ENCODE data around the gene CRTAP.
"Not testable (repeated sequence)": the region's sequence is repeated elsewhere in the genome, so short reads cannot be mapped to it uniquely, and the experiment has no call there.

The CRTAP gene

DNA sequence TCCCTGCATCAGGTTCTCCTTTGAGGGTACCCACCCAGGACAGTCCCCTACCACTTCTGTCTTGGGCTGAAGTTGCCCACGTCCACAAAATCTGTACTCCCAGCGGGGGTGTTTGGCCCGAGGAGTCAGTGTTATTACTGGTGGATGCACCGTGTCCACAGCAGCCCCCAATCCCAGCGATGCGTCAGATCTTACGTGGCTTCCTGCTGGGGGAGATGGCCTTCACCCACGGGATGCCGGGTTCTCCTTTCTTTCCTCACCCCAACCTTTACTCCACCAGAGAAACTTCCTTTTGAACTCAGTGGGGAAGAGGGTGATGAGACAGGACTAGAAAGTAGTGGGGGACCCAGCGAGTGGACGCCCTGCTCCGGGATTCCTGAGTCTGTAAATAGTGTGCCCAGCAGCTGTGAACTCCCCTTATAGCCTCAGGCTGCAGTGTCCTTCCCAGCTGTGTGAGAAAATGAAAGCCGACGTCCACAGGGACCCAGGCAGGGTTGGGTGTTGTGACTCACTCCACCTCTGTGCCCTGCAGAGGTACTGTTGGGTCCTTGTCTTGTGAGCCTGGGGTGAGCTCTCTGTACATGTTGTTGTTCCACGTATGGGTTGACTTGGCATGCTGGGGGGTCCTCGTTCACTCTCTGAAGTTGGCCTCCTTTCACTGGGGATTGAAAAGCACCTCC is 31.5 kb downstream of the CRTAP start:
- no peak for DNase-seq

DNA sequence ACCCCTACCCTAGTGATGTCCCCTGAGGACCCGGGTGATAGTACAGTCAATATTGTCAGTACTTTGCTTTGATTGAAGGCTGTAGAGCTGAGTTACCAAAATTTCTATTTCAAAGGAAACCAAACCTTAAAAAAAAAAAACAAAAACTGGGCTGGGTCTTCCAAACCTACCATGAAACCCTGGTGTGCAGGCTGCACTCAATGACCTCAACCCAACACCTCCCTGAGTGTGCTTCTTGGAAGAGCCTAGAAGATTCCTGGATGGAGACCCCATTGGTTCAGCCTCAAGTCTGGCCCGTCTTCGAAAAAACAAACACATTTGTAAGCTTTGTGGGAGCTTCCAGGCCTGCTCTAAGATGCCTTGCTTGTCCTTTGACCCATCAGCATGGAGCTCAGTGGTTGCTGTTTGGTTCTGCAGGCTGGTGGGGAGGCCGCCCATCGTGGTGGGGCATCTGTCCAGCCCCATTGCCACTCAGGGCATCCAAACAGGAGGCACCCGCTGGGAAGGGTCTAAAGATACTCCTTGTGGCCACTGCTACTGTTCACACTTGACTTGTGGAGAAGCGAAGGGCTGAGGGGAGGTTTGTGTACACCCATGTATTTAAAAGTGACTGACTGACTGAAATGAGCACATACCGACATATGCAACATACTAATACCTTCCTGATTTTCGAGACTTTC is 32.2 kb downstream of the CRTAP start:
- no peak for DNase-seq

DNA sequence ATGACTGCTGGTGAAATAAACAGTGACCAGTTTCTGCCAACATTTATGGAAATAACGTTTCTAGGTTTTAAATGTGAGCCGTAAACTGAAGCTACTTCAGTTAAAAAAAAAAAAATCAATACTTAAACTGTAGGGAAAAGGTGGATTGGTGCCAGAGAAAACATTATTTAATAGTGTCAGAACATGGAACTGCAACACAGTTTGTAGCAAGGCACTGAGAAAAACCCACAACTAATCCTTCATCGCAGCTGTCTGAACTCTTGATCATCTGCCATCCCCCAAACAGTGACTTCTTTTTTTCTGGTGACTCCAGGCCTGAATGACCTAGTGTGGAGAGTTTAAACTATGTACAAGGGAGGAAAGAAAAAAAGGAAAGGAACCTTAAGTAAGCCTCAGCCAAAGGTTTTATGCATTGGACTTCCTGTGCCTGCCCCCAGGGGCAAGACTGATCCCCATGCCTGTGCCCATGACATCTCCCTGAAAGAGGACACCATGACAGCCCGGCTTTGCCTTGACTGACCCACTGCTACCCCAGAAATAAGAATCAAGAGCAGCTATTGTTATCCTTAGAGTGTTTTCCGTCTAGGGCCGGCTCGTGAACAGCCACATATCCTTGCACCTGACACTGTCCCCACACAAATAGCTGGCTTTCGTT is 33.1 kb downstream of the CRTAP start:
- DNase-seq: peak; percentile 60

DNA sequence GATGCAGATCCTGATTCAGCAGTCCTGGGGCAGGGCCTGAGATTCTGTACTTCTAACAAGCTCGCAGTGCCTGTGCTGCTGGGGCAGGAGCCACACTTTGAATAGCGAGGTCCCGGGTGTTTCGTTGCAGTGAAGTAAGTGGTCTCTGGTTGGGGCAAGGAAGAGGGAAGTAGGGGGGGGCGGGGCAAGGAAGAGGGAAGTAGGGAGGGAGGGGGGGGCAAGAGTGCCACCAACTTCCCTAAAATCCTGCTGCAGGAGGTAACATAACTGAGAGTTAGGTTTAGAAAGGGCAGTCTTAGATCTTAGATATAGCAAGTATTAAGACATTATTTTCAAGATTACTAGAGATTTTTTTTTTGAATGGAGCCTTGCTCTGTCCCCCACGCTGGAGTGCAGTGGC is 35.5 kb downstream of the CRTAP start:
- no peak for DNase-seq

DNA sequence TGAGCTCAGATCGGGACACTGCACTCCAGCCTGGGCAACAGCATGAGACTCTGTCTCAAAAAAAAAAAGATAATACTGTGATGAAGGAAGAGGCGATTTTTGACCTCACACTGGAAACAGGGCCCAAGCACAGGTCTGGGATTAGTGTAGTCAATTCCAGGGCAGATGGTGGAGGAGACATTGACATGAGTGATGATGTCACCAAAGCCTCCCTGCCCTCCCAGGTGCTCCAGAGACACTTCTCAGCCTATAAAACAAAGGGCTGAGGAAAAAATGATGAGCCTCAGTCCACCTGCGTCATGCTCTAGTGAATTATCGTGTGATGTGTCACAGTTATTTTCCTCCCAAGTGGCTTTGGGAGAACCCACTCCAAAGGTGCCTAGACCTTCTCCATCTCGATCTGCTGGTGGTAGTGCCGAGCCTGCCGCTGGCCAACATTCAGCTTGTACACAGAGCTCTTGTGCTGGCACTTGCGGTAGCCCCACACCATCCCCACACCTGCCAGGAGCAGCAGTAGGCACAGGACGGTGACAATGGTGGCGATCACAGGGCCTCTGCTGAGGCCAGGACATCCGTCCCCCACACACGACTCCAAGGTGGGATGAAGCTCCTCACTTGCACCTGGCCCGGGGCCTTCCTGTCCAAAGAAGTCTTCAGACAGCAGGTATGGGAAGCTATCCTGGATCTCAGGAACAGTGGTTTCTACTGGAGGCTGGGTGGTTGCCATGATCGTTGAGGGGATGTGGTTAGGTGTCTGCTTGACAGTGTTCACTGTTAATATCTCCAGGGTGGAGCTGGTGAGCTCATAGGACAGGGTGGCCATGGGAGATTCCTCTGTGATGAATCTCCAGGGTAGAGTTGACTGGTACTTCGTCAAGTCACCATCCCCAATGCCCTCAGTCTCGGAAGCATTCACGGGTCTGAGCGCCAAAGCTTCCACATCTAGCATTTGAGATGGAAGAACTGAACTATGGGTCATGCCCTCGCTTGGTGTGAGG is 38.8 kb downstream of the CRTAP start:
- no peak for DNase-seq

DNA sequence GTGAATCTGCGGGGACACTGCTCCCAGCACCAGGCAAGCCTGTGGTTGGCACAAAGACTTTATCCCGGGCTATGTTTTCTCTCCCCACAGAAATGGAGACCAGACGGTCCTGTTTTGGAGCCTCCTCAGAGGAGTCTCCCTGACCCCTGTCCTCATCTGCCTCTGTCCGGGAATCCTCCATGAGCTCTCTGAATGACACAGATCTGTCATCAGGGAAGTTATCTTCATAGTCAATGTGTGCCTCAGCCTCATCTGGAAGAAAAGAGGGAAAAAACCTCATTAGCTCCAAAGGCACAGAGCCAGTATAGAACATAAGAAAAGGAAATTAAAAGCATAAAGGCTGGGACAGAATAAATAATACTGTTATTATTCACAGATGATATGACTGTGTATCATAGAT is 40.0 kb downstream of the CRTAP start:
- no peak for DNase-seq

DNA sequence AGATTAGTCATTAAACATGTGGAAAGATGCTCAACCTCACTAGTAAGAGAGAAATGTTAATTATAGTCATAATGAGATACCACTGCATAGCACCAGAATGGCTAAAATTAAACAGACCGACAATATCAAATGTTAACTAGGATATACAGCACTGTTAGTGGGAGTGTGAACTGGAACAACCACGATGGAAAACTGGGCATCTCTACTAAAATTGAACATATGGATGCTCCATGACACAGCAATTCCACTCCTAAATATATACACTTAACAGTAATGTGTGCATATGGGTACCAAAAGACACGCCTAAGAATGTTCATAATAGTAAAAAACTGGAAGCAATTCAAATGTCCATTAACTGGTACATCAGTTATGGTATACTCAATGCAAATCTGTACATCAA is 41.5 kb downstream of the CRTAP start:
- DNase-seq: no peak

DNA sequence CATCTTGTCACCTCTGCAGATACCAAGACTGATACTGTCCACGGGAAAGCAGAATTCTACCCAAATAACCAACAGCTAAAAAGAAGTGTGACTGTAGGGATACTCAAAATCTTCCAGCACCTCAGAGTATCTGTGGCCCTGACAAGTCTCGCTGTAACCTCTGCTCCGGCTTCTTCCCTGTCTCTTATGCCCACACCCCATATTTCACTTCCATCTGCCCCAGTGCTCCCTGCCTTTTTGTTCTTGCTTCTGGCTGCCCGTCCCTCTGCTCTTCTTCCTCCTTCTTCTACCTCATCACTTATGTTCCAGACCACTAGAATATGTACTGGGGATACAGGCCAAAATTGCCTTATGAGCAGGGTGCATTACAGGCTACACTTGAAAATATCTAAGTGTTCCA is 45.4 kb downstream of the CRTAP start:
- DNase-seq: no peak

DNA sequence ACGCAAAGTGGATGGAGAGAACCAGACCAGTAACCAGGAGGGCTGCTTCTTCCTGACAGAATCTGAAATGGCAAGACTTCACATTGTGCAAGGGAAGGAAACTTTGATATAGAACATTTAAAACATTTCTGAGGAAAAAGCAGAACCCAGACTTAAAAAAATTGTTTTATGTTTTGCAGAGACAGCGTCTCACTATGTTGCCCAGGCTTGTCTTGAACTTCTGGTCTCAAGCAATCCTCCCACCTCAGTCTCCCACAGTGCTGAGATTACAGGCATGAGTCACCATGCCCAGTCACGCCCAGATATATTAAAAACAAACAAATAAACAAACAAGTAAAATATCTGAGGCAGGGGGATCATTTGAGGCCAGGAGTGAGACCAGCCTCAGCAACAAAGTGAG is 46.2 kb downstream of the CRTAP start:
- DNase-seq: no peak

DNA sequence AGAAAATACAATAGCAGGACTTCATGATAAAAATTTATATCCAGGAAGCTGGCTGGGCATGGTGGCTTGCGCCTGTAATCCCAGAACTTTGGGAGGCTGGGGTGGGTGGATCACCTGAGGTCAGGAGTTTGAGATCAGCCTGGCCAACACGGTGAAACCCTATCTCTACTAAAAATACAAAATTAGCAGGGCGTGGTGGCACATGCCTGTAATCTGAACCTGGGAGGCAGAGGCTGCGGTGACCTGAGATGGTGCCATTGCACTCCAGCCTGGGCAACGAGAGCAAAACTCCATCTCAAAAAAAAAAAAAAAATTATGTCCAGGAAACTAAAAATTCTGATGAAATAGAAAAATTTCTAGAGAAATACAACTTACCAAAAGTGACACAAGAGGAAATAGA is 48.8 kb downstream of the CRTAP start:
- not testable (repeated sequence) for DNase-seq

DNA sequence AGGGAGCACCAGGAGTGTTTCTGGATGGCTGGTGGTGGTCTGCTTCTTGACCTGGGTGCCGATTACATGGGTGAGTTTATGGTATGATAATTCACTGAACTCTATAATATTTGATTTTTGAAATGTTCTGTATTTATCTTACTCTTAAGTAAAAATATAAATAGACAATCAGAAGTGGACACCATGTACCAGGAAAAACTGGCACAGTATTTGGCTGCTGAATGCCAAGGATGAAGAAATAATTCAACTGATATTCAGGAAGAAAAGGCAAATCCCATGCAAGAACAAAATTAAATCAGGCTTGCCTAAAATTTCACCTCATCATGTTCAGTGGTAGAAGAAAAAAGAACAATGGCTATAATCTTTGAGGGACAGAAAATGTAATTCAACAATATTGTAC is 51.6 kb downstream of the CRTAP start:
- DNase-seq: no peak

DNA sequence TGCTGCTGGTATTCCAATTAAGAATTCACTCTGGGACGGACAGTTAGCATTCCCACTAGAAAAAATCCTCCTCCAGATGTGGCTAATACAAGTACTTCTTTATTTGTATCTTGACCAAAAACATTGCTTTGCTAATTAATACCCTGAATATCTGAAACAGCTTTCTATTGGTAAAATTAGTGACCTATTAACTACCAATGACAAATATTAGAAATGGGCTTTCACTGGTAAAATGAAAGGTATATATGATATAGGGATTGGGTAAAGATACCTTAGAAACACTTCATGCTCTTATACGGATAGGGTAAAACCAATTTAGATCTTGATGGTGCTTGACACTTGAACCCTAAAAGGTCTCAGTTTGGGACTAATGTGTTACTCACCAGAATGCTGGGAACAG is 52.3 kb downstream of the CRTAP start:
- no peak for DNase-seq

DNA sequence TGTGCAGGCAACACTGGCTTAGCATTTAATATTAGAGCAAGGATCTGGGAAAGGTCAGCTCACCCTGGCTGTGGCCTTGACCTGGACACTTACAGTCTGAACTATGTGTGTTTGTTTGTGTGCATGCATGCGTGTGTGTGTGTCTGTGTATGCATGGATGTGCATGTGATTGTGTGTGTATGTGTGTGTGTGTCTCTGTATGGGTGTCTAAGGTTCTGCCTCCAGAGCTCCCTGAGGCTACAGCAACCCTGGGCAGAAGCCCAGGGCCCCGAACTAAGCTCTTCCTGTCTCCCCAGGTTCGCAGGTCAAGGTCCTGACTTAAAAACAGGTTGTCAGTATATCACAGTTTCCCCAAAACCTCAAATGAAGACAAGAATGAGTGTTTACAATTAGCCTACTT is 53.5 kb downstream of the CRTAP start:
- DNase-seq: no peak

DNA sequence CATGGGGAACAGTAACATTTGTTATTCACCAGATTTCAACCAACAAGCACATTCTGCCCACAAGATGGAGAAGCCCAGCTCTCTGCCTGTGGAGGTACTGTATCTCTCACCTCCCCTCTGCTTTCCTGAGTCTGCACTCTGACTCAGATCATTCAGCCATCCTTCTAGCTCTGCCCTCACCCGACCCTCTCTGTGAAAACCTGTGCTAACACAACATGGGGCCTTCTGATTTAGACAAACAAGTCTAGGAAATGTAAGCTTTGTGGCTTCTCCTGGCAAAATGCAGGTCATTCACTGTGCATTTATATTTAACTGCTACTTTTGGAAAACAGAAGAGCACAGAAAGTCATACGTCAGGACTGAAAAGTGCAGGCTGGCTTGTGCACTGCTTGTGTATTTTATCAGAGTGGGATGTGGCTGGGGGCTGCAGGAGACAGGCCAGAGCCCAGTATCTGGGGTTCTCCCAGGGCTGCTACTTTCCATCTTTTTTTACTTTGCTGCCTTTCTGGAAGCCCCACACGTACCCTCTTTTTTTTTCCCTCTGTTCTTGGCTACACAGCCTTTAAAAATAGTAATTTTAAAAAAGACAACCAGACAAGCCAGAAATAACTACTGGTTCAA is 54.0 kb downstream of the CRTAP start:
- DNase-seq: no peak

DNA sequence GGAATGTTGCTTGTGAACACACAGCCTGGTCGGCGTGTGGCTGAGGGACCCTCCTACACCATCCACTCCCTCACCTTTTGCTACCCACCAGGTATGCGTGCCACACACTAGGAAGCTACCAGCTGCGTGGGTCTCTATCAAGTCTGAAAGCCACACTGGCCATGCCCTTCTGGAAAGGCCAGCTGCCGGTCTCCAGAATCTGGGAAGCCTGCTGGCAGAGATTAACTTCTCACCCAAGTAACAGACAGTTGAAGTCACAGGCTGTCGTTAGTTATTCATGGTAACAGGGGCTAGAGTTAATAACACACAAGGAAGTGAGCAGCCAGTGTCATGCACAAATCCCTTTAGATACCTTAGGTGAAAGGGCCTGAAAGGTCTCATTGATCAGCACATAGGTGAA is 56.7 kb downstream of the CRTAP start:
- no peak for DNase-seq

DNA sequence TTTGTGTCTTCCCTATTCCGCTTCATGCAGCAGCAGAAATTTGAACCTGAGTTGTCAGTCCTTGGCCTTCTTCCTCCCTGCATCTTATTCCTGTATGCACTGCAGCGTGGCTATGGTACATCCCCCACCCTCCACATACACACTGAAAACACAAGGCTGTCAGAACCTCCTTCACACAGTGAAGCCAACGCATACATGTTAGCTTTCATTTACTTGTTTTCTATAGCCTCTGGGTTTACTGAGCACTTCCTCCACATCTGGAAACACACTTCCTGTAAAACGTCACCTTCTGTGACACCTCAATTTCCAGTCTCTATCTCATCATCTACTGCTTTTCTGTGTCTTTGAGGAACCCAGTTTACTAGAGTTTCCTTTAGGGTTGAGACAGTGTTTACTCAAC is 57.8 kb downstream of the CRTAP start:
- no peak for DNase-seq

DNA sequence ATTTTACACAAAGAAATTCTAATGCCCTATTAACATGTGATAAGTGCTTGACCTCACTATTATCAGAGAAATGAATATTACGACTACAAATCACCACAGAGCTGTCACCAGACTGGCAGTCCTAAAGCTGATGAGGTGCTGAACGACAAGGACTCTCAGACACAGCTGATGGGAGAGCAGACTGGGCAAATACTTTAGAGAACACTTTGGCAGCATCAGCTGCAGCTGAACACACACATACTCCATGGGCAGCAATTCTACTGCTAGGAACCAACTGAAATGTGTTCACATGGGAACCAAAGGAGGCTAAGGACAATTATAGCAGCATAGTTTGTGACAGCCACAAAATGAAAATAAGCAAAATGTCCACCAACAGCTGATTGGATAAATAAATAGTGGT is 59.3 kb downstream of the CRTAP start:
- no peak for DNase-seq

DNA sequence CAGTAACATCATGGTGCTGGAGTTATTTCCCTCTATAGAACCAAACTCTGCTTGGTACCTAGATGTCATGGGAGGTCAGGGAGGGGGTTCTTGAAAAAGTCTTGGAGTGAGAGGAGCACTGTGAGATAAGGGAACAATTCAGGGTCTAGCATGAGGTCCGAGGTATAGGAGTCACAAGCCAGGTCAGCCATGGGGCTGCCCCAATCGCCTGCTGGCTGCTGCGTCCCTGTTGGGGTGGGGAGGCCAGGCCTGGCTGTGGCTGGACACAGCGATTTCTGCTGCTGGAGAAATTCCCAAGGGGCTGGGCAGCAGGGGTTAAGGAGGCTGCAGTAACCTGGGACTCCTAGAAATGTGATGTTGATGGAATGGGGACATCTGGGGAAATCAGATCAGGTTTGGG is 59.9 kb downstream of the CRTAP start:
- DNase-seq: no peak

DNA sequence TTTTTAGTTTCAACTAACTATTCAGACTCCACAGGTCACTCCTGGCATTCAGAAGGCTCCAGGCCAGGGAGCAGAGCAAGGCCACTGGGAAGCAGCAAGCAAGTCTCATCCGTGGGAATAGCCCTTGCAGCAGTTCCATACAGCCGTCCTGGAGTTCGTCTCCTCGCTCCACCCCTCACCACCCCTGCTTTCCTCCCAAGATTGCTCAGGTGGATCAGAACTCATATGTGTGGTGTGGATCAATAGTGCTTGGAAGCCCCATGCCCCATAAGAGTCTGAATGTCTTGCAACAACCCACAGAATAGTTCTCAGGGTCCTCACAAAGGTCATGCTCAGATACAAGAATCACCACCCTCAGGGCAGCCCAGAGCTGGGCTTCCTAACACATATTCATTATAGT is 60.3 kb downstream of the CRTAP start:
- no peak for DNase-seq

DNA sequence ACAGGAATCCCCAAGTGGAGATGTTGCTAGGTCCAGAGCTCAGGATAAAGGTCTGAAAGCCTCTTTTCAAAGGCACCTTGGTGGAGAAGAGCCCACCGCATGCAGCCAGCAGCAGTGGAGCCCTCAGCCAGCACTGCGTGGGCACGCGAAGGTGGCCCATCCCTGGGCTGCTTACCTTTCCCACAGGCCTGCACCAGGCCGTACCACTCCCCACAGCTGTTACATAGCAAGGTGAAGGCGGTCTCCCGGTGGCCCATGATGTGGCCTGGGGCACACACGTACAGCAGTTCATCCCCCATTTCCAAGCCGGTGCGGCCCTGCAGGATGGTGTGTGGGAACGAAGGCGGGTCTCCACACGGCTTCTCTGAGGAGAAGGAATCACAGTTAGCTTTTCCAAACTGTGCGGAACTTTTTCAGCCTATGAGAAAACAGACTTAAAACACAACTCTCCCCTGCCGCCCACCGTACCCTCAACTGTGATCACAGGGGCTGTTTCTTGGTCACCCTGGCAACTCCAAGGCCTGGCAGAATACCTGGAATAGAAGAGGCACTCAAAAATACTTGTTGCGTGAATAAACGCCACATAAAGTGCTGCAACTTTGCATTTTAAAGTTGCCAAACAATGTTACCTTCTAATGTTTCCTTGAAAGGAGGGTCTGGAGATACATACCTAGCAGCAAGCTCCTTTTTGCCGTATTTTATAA is 61.0 kb downstream of the CRTAP start:
- DNase-seq: no peak

DNA sequence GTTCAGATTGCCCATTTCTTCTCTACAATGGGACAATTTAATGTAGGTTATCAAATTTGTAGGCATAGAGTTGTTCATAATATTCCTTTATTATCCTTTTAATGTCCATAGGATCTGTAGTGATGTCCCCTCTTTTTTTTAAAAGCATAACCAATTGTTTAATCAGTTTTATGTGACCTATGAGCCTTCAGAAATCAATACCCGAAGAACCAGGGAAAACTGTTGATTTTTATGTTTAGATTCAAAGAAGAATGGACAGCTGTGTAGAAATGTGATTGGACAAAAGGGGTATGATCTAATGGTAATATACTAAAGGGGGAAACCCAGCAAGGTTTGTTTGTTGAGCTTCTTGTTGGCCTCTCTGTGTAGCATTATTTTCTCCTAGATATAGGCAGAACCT is 65.3 kb downstream of the CRTAP start:
- DNase-seq: no peak

DNA sequence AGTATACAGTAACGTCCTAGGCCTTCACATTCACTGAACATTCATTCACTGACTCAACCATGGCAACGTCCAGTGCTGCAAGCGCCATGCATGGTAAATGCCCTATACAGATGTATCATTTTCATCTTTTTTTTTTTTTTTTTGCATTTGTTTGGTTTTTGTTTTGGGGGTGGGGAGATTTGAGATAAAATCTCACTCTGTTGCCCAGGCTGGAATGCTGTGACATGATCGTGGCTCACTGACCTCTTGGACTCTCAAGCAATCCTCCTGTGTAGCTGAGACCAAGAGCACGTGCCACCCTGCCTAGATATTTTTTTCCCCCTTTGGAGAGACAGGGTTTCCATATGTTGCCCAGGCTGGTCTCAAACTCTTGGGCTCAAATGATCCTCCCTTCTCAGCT is 67.4 kb downstream of the CRTAP start:
- DNase-seq: no peak

Data from fibroblast of upper back skin (primary cell).